CD14-positive monocyte (primary cell): ENCODE results near the gene IL31. TPM values are rescaled to one million over a fixed set of nuclear protein-coding genes. Genes with fewer than 3 reads are reported as not detected.

Experiments
- DNase-seq, 3 donors: peaks; one replicate each; pipeline ENCODE4 v3.0.0-alpha.2; 2011 to 2022
- H2AFZ ChIP-seq: 2 replicates; pipeline ENCODE4 v1.6.0; 2012; ENCODE audit warnings: mild to moderate bottlenecking, low read depth, low read length, inconsistent platforms; ENCODE audit not compliant: insufficient read depth, poor library complexity, severe bottlenecking
- H3K27ac ChIP-seq, 2 donors: 1 replicate in 1 of 2; 2 replicates in 1 of 2; pipeline ENCODE4 v1.5.1; 2012 to 2013; ENCODE audit warnings: low read length in 2 of 2, control low read depth in 1 of 2, inconsistent platforms in 1 of 2, low read depth in 1 of 2, mild to moderate bottlenecking in 1 of 2
- H3K27me3 ChIP-seq, 2 donors: one replicate each; pipeline versions ENCODE4 v1.6.0 to v1.6.1; 2011 to 2013; ENCODE audit warnings: low read length in 2 of 2; ENCODE audit not compliant: control insufficient read depth in 2 of 2, insufficient read depth in 2 of 2
- H3K36me3 ChIP-seq, 2 donors: replicated peaks in 1 of 2; 1 replicate in 1 of 2; 2 replicates in 1 of 2; pipeline versions ENCODE4 v1.5.1 to v1.6.1; 2012 to 2013; ENCODE audit warnings: low read length in 2 of 2, control low read depth in 1 of 2, inconsistent platforms in 1 of 2, mild to moderate bottlenecking in 1 of 2; ENCODE audit not compliant: insufficient read depth in 2 of 2, control insufficient read depth in 1 of 2
- H3K4me1 ChIP-seq, 2 donors: 1 replicate in 1 of 2; 2 replicates in 1 of 2; pipeline versions ENCODE4 v1.5.1 to v1.6.1; 2012 to 2013; ENCODE audit warnings: low read length in 2 of 2, control low read depth in 1 of 2, inconsistent platforms in 1 of 2, mild to moderate bottlenecking in 1 of 2, moderate library complexity in 1 of 2; ENCODE audit not compliant: insufficient read depth in 2 of 2, control insufficient read depth in 1 of 2
- H3K4me2 ChIP-seq: replicated peaks from 2 replicates; pipeline ENCODE3; 2012; ENCODE audit warnings: low read length, moderate library complexity, mild to moderate bottlenecking; ENCODE audit not compliant: poor library complexity, severe bottlenecking; ENCODE audit errors: extremely low read depth
- H3K4me3 ChIP-seq, 3 experiments: fragments of 200-600 bp in 1 of 3; sonication (generic) in 1 of 3; replicated peaks in 1 of 3; 1 replicate in 2 of 3; 2 replicates in 1 of 3; pipeline ENCODE4 v1.5.1; 2011 to 2013; ENCODE audit warnings: low read length in 3 of 3, mild to moderate bottlenecking in 3 of 3, control low read depth in 2 of 3, low read depth in 2 of 3, inconsistent platforms in 1 of 3, moderate library complexity in 1 of 3
- H3K79me2 ChIP-seq: 2 replicates; pipeline ENCODE4 v1.6.0; 2012; ENCODE audit warnings: mild to moderate bottlenecking, control low read depth, inconsistent platforms, low read length, moderate library complexity; ENCODE audit not compliant: insufficient read depth
- H3K9ac ChIP-seq: 2 replicates; pipeline ENCODE4 v1.6.0; 2017; ENCODE audit warnings: low read length, mild to moderate bottlenecking; ENCODE audit not compliant: insufficient read depth, poor library complexity, severe bottlenecking
- H3K9me3 ChIP-seq, 2 donors: replicated peaks in 1 of 2; 1 replicate in 1 of 2; 2 replicates in 1 of 2; pipeline versions ENCODE4 v1.5.1 to v1.6.1; 2012 to 2013; ENCODE audit warnings: low read length in 2 of 2, control low read depth in 1 of 2; ENCODE audit not compliant: control insufficient read depth in 1 of 2, insufficient read depth in 1 of 2
- H4K20me1 ChIP-seq: 2 replicates; pipeline ENCODE4 v1.6.0; 2012; ENCODE audit warnings: mild to moderate bottlenecking, low read length, control low read depth, moderate library complexity; ENCODE audit not compliant: insufficient read depth
- H3K27ac Mint-ChIP-seq, 7 donors: one replicate each; pipeline ENCODE4 v1.8.0; 2020; ENCODE audit warnings: mild to moderate bottlenecking in 7 of 7, mixed read lengths in 7 of 7, moderate library complexity in 6 of 7, inconsistent platforms in 2 of 7
- H3K27me3 Mint-ChIP-seq, 3 donors: one replicate each; pipeline ENCODE4 v1.8.0; 2021 to 2022; ENCODE audit warnings: low read depth in 3 of 3, mild to moderate bottlenecking in 3 of 3, mixed read lengths in 3 of 3, moderate library complexity in 3 of 3, inconsistent platforms in 1 of 3
- H3K36me3 Mint-ChIP-seq, 2 donors: one replicate each; pipeline ENCODE4 v1.8.0; 2020; ENCODE audit warnings: mixed read lengths in 2 of 2, inconsistent platforms in 1 of 2, mild to moderate bottlenecking in 1 of 2
- H3K4me1 Mint-ChIP-seq: one replicate; pipeline ENCODE4 v1.8.0; 2020; ENCODE audit warnings: mild to moderate bottlenecking, mixed read lengths
- H3K4me3 Mint-ChIP-seq, 2 donors: one replicate each; pipeline ENCODE4 v1.8.0; 2020; ENCODE audit warnings: mild to moderate bottlenecking in 2 of 2, mixed read lengths in 2 of 2, moderate library complexity in 1 of 2
- H3K9me3 Mint-ChIP-seq, 7 donors: one replicate each; pipeline ENCODE4 v1.8.0; 2020 to 2022; ENCODE audit warnings: mixed read lengths in 7 of 7, mild to moderate bottlenecking in 6 of 7, moderate library complexity in 6 of 7, inconsistent platforms in 2 of 7
- CTCF ChIP-seq: fragments of 200-600 bp; IDR thresholded peaks from one replicate; pipeline ENCODE4 v1.8.0; 2022; ENCODE audit warnings: antibody characterized with exemption, mild to moderate bottlenecking
- WGBS: methylation state at CpG from one replicate; pipeline ENCODE4 v1.1.5; 2013; ENCODE audit warnings: missing lambda C conversion rate; ENCODE audit not compliant: insufficient coverage; 5-methylcytosine and 5-hydroxymethylcytosine counted together
- intact Hi-C, 2 donors: fragments of 100-400 bp; cut with micrococcal nuclease; formaldehyde crosslinking; loops; one replicate each; pipeline versions ENCODE4 v1.15.0 to v1.15.1; 2023
- polyA plus RNA-seq, 3 donors: library from polyadenylated mRNA; depleted of rRNA in 1 of 3; unstranded in 2 of 3; stranded (reverse) in 1 of 3; fragments of 300-500 nt in 2 of 3; fragments of >200 nt in 1 of 3; fragmentation: Illumina TruSeq in 2 of 3; gene quantifications; 1 replicate in 2 of 3; 2 replicates in 1 of 3; pipeline ENCODE4 v1.2.3, GENCODE V29; 2012 to 2021

The IL31 gene
- polyA plus RNA-seq, 3 donors = not detected

GRCh38 chr12:122207391-122207790 lies 33.4 kb upstream of the IL31 start:
- peaks cover 12% of the 10 kb centered on the region for H4K20me1 ChIP-seq
- peaks cover 12 to 26% of the 10 kb centered on the region in 2 donors for H3K4me1 ChIP-seq
- DNase-seq = no peak
- Mint-ChIP-seq H3K27me3 (peaks cover 26 to 39% (median 34%) of the 10 kb centered on the region in 3 donors), H3K4me1 (peaks cover 18% of the 10 kb centered on the region), H3K4me3 (no peak overlapping the region), H3K9me3 (peaks cover 0 to 18% (median 8%) of the 10 kb centered on the region in 7 donors), H3K36me3 (peaks cover 44 to 56% of the 10 kb centered on the region in 2 donors), H3K27ac (no peak overlapping the region)
- H3K4me3 ChIP-seq = no peak overlapping the region
- H3K79me2 ChIP-seq = no peaks in the 10 kb centered on the region
- H3K27me3 ChIP-seq = peaks cover 23 to 35% of the 10 kb centered on the region in 2 donors
- H3K9me3 ChIP-seq = peaks cover 0 to 19% of the 10 kb centered on the region in 2 donors
- no peak overlapping the region for H3K27ac ChIP-seq
- H3K36me3 ChIP-seq = peaks cover 47 to 57% of the 10 kb centered on the region in 2 donors
- no peak for TF ChIP-seq CTCF
- H3K9ac ChIP-seq = no peak overlapping the region
- H2AFZ ChIP-seq = no peak overlapping the region
- intact Hi-C loops = no loop called here
- no peak overlapping the region for H3K4me2 ChIP-seq
- WGBS = 93% methylated on average over 6 of the region's 8 CpGs

- Histone ChIP-seq H3K9ac (no peak overlapping the region), H3K27ac (no peak overlapping the region), H2AFZ (no peak overlapping the region), H4K20me1 (peaks cover 12% of the 10 kb centered on the region), H3K4me2 (no peak overlapping the region), H3K4me3 (no peak overlapping the region), H3K27me3 (peaks cover 23 to 39% of the 10 kb centered on the region in 2 donors), H3K9me3 (peaks cover 0 to 19% of the 10 kb centered on the region in 2 donors), H3K79me2 (no peaks in the 10 kb centered on the region), H3K4me1 (peaks cover 12 to 26% of the 10 kb centered on the region in 2 donors), H3K36me3 (peaks cover 43 to 53% of the 10 kb centered on the region in 2 donors)
- WGBS = 96% methylated on average over 6 of the region's 8 CpGs
- H3K27ac Mint-ChIP-seq = no peak overlapping the region
- H3K9me3 Mint-ChIP-seq = peaks cover 0 to 18% (median 8%) of the 10 kb centered on the region in 7 donors
- intact Hi-C loops = no loop called here
- peaks cover 18% of the 10 kb centered on the region for H3K4me1 Mint-ChIP-seq
- peaks cover 40 to 52% of the 10 kb centered on the region in 2 donors for H3K36me3 Mint-ChIP-seq
- peaks cover 28 to 41% (median 37%) of the 10 kb centered on the region in 3 donors for H3K27me3 Mint-ChIP-seq
- no peak for TF ChIP-seq CTCF
- H3K4me3 Mint-ChIP-seq = no peak overlapping the region
- no peak for DNase-seq
These were observed 33.0 kb upstream of the IL31 start for GRCh38 chr12:122206976-122207375.
